ENCODE measurements around the gene SHPK. TPM values are rescaled to one million over a fixed set of nuclear protein-coding genes. Genes with fewer than 3 reads are reported as not detected.

Gene SHPK
- total RNA-seq, 2 donors from 2014 or later = 10.5 to 16.1 TPM

- peaks cover 16% of the 10 kb centered on the region for H3K36me3 ChIP-seq
- no peak for TF ChIP-seq CTCF (IDR thresholded peaks at IDR 0.05)
- H3K9me3 ChIP-seq = no peaks in the 10 kb centered on the region
- ATAC-seq (ENCODE audit: insufficient number of reproducible peaks, low FRiP score, low read depth) (no peak), DNase-seq (ENCODE audit: low spot score) (no peak)
- H3K27ac ChIP-seq = no peak overlapping the region
- H3K4me3 ChIP-seq = no peak overlapping the region
- H3K27me3 ChIP-seq (replicated peaks; ENCODE audit: insufficient read depth) = no peaks in the 10 kb centered on the region
- H3K4me1 ChIP-seq (ENCODE audit: control insufficient read depth in 1 of 2, low read depth in 2 of 2) = peaks cover 11 to 19% of the 10 kb centered on the region in 2 donors
Observed at GRCh38 chr17:3632287-3632686, 3.8 kb downstream of the SHPK start.

- ATAC-seq (ENCODE audit: insufficient number of reproducible peaks, low FRiP score, low read depth) = no peak
- no peaks in the 10 kb centered on the region for H3K27me3 ChIP-seq (replicated peaks; ENCODE audit: insufficient read depth)
- H3K36me3 ChIP-seq = peaks cover 21% of the 10 kb centered on the region
- H3K27ac ChIP-seq = no peak overlapping the region
- no peak overlapping the region for H3K4me3 ChIP-seq
- no peaks in the 10 kb centered on the region for H3K9me3 ChIP-seq
- peaks cover 8 to 14% of the 10 kb centered on the region in 2 donors for H3K4me1 ChIP-seq (ENCODE audit: control insufficient read depth in 1 of 2, low read depth in 2 of 2)
- DNase-seq (ENCODE audit: low spot score) = no peak
- TF ChIP-seq CTCF (IDR thresholded peaks at IDR 0.05) = no peak
Observed at GRCh38 chr17:3630781-3631180, 5.3 kb downstream of the SHPK start.

- H3K36me3 ChIP-seq = peaks cover 34% of the 10 kb centered on the region
- H3K27ac ChIP-seq = no peak overlapping the region
- DNase-seq (ENCODE audit: low spot score) (no peak), ATAC-seq (ENCODE audit: insufficient number of reproducible peaks, low FRiP score, low read depth) (no peak)
- no peak for TF ChIP-seq CTCF (IDR thresholded peaks at IDR 0.05)
- no peaks in the 10 kb centered on the region for H3K27me3 ChIP-seq (replicated peaks; ENCODE audit: insufficient read depth)
- H3K4me1 ChIP-seq (ENCODE audit: control insufficient read depth in 1 of 2, low read depth in 2 of 2) = no peaks in the 10 kb centered on the region
- no peaks in the 10 kb centered on the region for H3K9me3 ChIP-seq
- H3K4me3 ChIP-seq = no peak overlapping the region
Observed at GRCh38 chr17:3627769-3628167, 8.3 kb downstream of the SHPK start.

- DNase-seq (ENCODE audit: low spot score) (no peak), ATAC-seq (ENCODE audit: insufficient number of reproducible peaks, low FRiP score, low read depth) (no peak)
- H3K4me1 ChIP-seq (ENCODE audit: control insufficient read depth in 1 of 2, low read depth in 2 of 2) = no peaks in the 10 kb centered on the region
- H3K36me3 ChIP-seq = peaks cover 37% of the 10 kb centered on the region
- H3K27me3 ChIP-seq (replicated peaks; ENCODE audit: insufficient read depth) = no peaks in the 10 kb centered on the region
- H3K9me3 ChIP-seq = no peaks in the 10 kb centered on the region
- no peak overlapping the region for H3K27ac ChIP-seq
- no peak for TF ChIP-seq CTCF (IDR thresholded peaks at IDR 0.05)
- no peak overlapping the region for H3K4me3 ChIP-seq
Observed at GRCh38 chr17:3626831-3627768, 8.9 kb downstream of the SHPK start.

GRCh38 chr17:3622977-3623594 is 13.0 kb downstream of the SHPK start:
- Histone ChIP-seq H3K9me3 (no peaks in the 10 kb centered on the region), H3K4me3 (no peak overlapping the region), H3K36me3 (peaks cover 34% of the 10 kb centered on the region), H3K27ac (no peak overlapping the region), H3K27me3 (replicated peaks; ENCODE audit: insufficient read depth) (no peaks in the 10 kb centered on the region), H3K4me1 (ENCODE audit: control insufficient read depth in 1 of 2, low read depth in 2 of 2) (no peaks in the 10 kb centered on the region)
- TF ChIP-seq CTCF (IDR thresholded peaks at IDR 0.05) = no peak
- DNase-seq (ENCODE audit: low spot score) = no peak
- ATAC-seq (ENCODE audit: insufficient number of reproducible peaks, low FRiP score, low read depth) = no peak
